Lung (tissue), 12 donors: Measurements from ENCODE around the gene RABGAP1. TPM values are rescaled to one million over a fixed set of nuclear protein-coding genes. Genes with fewer than 3 reads are reported as not detected.

Experiments used
- ATAC-seq: fragments of 200-7000 bp; cut with Tn5 transposase; one replicate; pipeline ENCODE4 v1.9.1; 2020; ENCODE audit warnings: moderate number of reproducible peaks; ENCODE audit not compliant: insufficient read depth, low FRiP score
- DNase-seq, 3 donors: peaks; one replicate each; pipeline ENCODE4 v3.0.0-alpha.2; 2013 to 2017
- H3K27ac ChIP-seq, 2 donors: one replicate each; pipeline ENCODE4 v1.5.1; 2013; ENCODE audit warnings: mild to moderate bottlenecking in 2 of 2, moderate library complexity in 2 of 2, control low read depth in 1 of 2, inconsistent platforms in 1 of 2, low read depth in 1 of 2, low read length in 1 of 2
- H3K27me3 ChIP-seq, 3 donors: one replicate each; pipeline ENCODE4 v1.5.1; 2013; ENCODE audit warnings: low read length in 2 of 3; ENCODE audit not compliant: control insufficient read depth in 3 of 3, insufficient read depth in 3 of 3
- H3K36me3 ChIP-seq, 4 donors: one replicate each; pipeline ENCODE4 v1.5.1; 2013; ENCODE audit warnings: low read length in 4 of 4, mild to moderate bottlenecking in 1 of 4, moderate library complexity in 1 of 4; ENCODE audit not compliant: control insufficient read depth in 4 of 4, insufficient read depth in 4 of 4
- H3K4me1 ChIP-seq, 5 donors: one replicate each; pipeline ENCODE4 v1.5.1; 2013; ENCODE audit warnings: low read length in 5 of 5, mild to moderate bottlenecking in 2 of 5, moderate library complexity in 1 of 5; ENCODE audit not compliant: control insufficient read depth in 5 of 5, insufficient read depth in 5 of 5
- H3K4me3 ChIP-seq: one replicate; pipeline ENCODE4 v1.5.1; 2013; ENCODE audit warnings: mild to moderate bottlenecking, control low read depth, moderate library complexity
- H3K9ac ChIP-seq, 2 donors: one replicate each; pipeline ENCODE4 v1.5.1; 2013; ENCODE audit warnings: low read length in 2 of 2, control low read depth in 1 of 2; ENCODE audit not compliant: insufficient read depth in 1 of 2
- H3K9me3 ChIP-seq, 4 donors: one replicate each; pipeline ENCODE4 v1.5.1; 2013; ENCODE audit warnings: low read length in 3 of 4, mild to moderate bottlenecking in 1 of 4, moderate library complexity in 1 of 4; ENCODE audit not compliant: control insufficient read depth in 4 of 4, insufficient read depth in 3 of 4
- WGBS, 2 donors: extraction: QIAGEN DNeasy Blood & Tissue Kit; methylation state at CpG; one replicate each; pipeline ENCODE4 v1.1.7; 2013; 5-methylcytosine and 5-hydroxymethylcytosine counted together
- polyA plus RNA-seq, 2 donors: library from polyadenylated mRNA; stranded (reverse); fragments of 200-250 nt; gene quantifications; one replicate each; pipeline ENCODE4 v1.2.1, GENCODE V29; 2013
- total RNA-seq, 2 donors: library from RNA; depleted of rRNA in 1 of 2; stranded (reverse); fragments of >200 nt in 1 of 2; gene quantifications; one replicate each; pipeline ENCODE4 v1.2.1, GENCODE V29; 2014 to 2021
- TF ChIP-seq, protein P1 (sequence below): IDR thresholded peaks from 2 replicates; pipeline ENCODE4 v1.5.1; 2012; ENCODE audit warnings: mild to moderate bottlenecking; ENCODE audit errors: control extremely low read depth, extremely low read depth
- donor health status: control.
- donor health status: control.
- donor health status: Bipolar disorder and iron deficiency.
- donor health status: healthy.
- donor health status: DM: yes; HTN: yes; CAD: no.

The RABGAP1 gene
- total and polyA plus RNA-seq, 4 donors: 9.6 to 103 (median 34.9) TPM

- TF ChIP-seq, protein P1, sequence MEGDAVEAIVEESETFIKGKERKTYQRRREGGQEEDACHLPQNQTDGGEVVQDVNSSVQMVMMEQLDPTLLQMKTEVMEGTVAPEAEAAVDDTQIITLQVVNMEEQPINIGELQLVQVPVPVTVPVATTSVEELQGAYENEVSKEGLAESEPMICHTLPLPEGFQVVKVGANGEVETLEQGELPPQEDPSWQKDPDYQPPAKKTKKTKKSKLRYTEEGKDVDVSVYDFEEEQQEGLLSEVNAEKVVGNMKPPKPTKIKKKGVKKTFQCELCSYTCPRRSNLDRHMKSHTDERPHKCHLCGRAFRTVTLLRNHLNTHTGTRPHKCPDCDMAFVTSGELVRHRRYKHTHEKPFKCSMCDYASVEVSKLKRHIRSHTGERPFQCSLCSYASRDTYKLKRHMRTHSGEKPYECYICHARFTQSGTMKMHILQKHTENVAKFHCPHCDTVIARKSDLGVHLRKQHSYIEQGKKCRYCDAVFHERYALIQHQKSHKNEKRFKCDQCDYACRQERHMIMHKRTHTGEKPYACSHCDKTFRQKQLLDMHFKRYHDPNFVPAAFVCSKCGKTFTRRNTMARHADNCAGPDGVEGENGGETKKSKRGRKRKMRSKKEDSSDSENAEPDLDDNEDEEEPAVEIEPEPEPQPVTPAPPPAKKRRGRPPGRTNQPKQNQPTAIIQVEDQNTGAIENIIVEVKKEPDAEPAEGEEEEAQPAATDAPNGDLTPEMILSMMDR: no peak
- Histone ChIP-seq H3K27me3 (no peaks in the 10 kb centered on the region), H3K36me3 (peaks cover 4 to 10% (median 7%) of the 10 kb centered on the region in 4 donors), H3K9me3 (no peaks in the 10 kb centered on the region), H3K9ac (no peak overlapping the region), H3K4me1 (peaks cover 0 to 2% (median 0%) of the 10 kb centered on the region in 5 donors), H3K27ac (no peak overlapping the region), H3K4me3 (no peak overlapping the region)
- no peak for DNase-seq
- no peak for ATAC-seq
- WGBS, 2 donors: 59 to 69% methylated on average over 3 of the region's 3 CpGs
Observed at GRCh38 chr9:123127512-123128075, 186.8 kb downstream of the RABGAP1 start.

GRCh38 chr9:123128591-123128990 is 187.8 kb downstream of the RABGAP1 start:
- no peak for ATAC-seq
- Histone ChIP-seq H3K36me3 (peaks cover 4 to 14% (median 7%) of the 10 kb centered on the region in 4 donors), H3K4me3 (no peak overlapping the region), H3K4me1 (peaks cover 0 to 2% (median 0%) of the 10 kb centered on the region in 5 donors), H3K9me3 (no peaks in the 10 kb centered on the region), H3K27me3 (no peaks in the 10 kb centered on the region), H3K27ac (no peak overlapping the region), H3K9ac (no peak overlapping the region)
- WGBS, 2 donors: 70 to 91% methylated on average over 4 of the region's 4 CpGs
- TF ChIP-seq, protein P1: no peak
- DNase-seq: no peak

- H3K9ac ChIP-seq: no peak overlapping the region
- peaks cover 4 to 14% (median 7%) of the 10 kb centered on the region in 4 donors for H3K36me3 ChIP-seq
- H3K4me1 ChIP-seq: peaks cover 0 to 2% (median 0%) of the 10 kb centered on the region in 5 donors
- H3K27me3 ChIP-seq: no peaks in the 10 kb centered on the region
- TF ChIP-seq, protein P1: no peak
- H3K4me3 ChIP-seq: no peak overlapping the region
- no peaks in the 10 kb centered on the region for H3K9me3 ChIP-seq
- DNase-seq (no peak), ATAC-seq (no peak)
- 98 to 99% methylated on average over 1 of the region's 1 CpG for WGBS, 2 donors
- H3K27ac ChIP-seq: no peak overlapping the region
Observed at GRCh38 chr9:123129423-123129822, 188.6 kb downstream of the RABGAP1 start.

GRCh38 chr9:123131258-123131657 is 190.4 kb downstream of the RABGAP1 start:
- ATAC-seq (no peak), DNase-seq (no peak)
- Histone ChIP-seq H3K27ac (no peak overlapping the region), H3K9me3 (no peaks in the 10 kb centered on the region), H3K4me1 (peaks cover 0 to 2% (median 0%) of the 10 kb centered on the region in 5 donors), H3K27me3 (no peaks in the 10 kb centered on the region), H3K9ac (no peak overlapping the region), H3K4me3 (no peak overlapping the region), H3K36me3 (peaks cover 4 to 17% (median 7%) of the 10 kb centered on the region in 4 donors)
- 72 to 86% methylated on average over 1 of the region's 1 CpG for WGBS, 2 donors
- TF ChIP-seq, protein P1: no peak
